Heart left ventricle (tissue), 13 donors: ENCODE results near the gene FAT1.

ENCODE experiments used
- POLR2A ChIP-seq, 2 donors: fragments of 450-650 bp; IDR thresholded peaks; one replicate each; pipeline ENCODE4 v1.6.1; 2017; ENCODE audit warnings: antibody characterized with exemption in 2 of 2, mild to moderate bottlenecking in 2 of 2, moderate library complexity in 2 of 2
- TF ChIP-seq, protein P1 (sequence below), 12 donors: fragments of 200-600 bp; sonication (generic) in 4 of 12; IDR thresholded peaks; one replicate each; pipeline versions ENCODE4 v1.5.0 to v1.8.0; 2018 to 2022; ENCODE audit warnings: antibody characterized with exemption in 12 of 12, mild to moderate bottlenecking in 5 of 12
- donor health status: ischemic (EF 13 %, LVEDD 7.1; RV severe dilation, severe dysfunction).
- donor health status: DM: no; HTN: yes; CAD: no.
- donor health status: DM: no; HTN: no; CAD: no.
- donor health status: ischemic (EF 25% LVEDD 6.9; RV normal size, moderate dysfunction).
- donor health status: ischemic (EF 25% LVEDD 5.7; RV mildly dilated, moderate dysfunction).
- donor health status: ischemic (EF 35%, LVEDD 5.7; RV mildly dilated, moderate dysfunction).
- donor health status: nonischemic (EF 11% LVEDD 7.7; RV severe dilation, severe dysfunction).
- donor health status: DM: yes; HTN: yes; CAD: no.
- donor health status: PGD.
- donor health status: ischemic (EF 29% LVEDD 5.4; RV normal size, mild dysfunction).
- donor health status: nonischemic (EF 23%, LVEDD 6.1; RV moderate dilation, normal function).

DNA sequence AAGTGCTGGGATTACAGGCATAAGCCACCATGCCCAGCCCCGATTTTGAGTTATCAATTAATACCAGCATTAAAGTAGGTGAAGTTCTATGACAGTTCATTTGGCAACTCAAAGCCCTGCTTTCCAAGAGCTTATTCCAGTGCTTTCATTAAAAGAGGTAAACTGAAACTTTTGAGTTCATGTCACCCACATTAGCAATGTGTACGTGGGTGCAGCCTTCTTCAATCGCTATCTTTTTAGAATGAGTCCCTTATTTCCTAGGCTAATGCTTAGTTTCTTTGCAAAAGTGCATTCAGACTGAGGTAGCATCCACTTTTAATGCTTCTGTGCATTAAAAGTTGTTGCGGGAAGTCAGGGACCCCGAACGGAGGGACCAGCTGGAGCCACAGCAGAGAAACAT is 142.2 kb downstream of the FAT1 start:
- TF ChIP-seq POLR2A (IDR thresholded peaks at IDR 0.05), result no peak
- TF ChIP-seq, protein P1, sequence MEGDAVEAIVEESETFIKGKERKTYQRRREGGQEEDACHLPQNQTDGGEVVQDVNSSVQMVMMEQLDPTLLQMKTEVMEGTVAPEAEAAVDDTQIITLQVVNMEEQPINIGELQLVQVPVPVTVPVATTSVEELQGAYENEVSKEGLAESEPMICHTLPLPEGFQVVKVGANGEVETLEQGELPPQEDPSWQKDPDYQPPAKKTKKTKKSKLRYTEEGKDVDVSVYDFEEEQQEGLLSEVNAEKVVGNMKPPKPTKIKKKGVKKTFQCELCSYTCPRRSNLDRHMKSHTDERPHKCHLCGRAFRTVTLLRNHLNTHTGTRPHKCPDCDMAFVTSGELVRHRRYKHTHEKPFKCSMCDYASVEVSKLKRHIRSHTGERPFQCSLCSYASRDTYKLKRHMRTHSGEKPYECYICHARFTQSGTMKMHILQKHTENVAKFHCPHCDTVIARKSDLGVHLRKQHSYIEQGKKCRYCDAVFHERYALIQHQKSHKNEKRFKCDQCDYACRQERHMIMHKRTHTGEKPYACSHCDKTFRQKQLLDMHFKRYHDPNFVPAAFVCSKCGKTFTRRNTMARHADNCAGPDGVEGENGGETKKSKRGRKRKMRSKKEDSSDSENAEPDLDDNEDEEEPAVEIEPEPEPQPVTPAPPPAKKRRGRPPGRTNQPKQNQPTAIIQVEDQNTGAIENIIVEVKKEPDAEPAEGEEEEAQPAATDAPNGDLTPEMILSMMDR (IDR thresholded peaks at IDR 0.05), result no peak
